ENCODE measurements around the gene TBC1D2B.
"Not testable (repeated sequence)": the region's sequence is repeated elsewhere in the genome, so short reads cannot be mapped to it uniquely, and the experiment has no call there.

TBC1D2B gene

GRCh38 chr15:77998592-77998991 lies 78.9 kb downstream of the TBC1D2B start:
- no peak for DNase-seq

DNA sequence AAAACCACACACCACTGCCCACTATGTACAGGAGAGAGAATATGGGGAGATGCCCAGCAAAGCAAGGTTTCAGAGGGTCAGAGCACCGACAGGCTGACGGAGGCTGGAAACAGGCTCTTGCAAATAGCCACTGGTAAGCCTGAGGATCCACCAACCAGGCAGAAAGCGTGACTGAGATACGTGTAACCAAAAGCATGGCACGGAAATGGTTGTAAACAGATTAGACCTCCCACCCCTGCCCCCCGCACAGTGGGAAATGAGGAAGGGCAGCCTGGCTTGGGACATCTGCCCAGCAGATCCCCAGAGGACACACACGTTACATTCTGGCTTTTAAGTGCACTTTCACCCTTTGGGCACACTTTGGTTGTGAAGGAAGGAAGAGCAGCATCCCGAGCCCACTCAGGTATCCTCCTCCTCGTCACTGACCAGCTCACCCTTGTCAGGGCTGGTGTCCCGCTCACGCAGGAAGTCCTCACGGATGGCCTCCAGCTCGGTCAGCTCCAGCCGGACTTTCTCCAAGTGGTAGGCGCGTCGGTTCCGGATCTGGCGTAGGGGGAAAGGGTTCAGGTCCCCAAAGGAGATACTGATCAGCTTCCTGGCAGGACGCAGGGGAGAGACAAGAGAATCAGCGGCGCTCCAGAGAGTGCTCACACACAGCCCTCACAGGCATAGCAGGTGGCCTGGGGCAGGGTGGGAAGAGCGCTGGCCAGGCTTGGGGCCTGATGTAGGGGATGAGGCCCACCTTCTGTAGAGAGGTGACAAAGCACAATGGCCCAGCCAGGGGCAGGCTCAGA lies 79.6 kb downstream of the TBC1D2B start:
- not testable (repeated sequence) for DNase-seq

DNA sequence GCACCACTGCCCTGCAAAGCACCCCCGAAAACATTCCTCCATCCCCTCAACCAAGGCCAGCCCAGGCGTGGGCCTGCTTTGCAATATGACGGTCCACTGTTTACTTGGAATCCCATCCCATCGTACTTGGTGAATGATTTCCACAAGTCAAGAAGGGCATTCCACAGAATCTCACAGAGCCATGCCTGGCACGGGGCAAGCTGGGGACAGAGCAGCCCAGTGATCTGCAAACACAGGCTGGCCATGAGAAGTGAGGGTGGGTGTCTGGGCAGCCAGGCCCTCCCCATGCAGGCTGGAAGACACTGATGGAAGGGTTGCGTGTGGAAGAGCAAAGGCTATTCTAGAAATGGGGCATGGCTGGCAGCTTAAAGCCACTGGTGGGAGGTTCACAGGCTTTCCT lies 80.3 kb downstream of the TBC1D2B start:
- DNase-seq = not testable (repeated sequence)

GRCh38 chr15:77996713-77997171 lies 80.8 kb downstream of the TBC1D2B start:
- not testable (repeated sequence) for DNase-seq

GRCh38 chr15:77996226-77996625 lies 81.3 kb downstream of the TBC1D2B start:
- not testable (repeated sequence) for DNase-seq

GRCh38 chr15:77995537-77995918 lies 82.0 kb downstream of the TBC1D2B start:
- DNase-seq = not testable (repeated sequence)

- DNase-seq = not testable (repeated sequence)
Observed at GRCh38 chr15:77994893-77995536, 82.5 kb downstream of the TBC1D2B start.

DNA sequence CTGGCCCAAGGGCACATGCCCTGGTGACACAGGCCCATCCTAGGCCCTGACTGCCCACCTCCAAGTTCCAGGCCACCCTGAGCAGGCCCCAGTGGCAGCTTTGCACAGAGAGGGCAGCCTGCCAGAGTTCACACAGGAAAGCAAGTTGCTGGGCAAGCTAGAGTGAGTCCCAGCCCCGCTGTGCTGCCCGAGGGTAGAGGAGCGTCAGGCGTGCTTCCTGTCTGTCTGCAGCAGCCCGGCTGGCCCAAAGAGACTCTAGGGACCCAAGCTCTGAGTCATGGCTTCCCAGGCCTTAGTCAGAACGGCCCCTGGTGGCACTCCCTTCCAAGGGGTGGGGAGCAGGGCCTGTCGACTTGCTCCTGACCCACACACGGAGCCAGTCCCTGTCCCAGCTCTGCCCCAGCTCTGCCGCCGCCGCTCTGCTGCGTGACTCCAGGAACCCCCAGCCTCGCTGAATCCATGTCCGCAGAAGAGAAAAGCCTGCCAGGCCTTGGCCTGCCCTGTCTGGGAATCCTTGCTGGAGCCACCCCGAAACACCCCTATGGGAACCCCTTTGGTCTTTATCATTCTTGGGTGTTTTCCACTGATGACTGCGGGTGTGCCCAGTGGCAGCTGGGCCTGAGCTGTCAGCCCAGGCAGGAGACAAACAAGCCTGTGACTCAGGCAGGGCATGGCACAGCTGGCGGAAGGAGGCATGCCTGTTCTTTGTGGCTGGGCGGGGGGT lies 83.4 kb downstream of the TBC1D2B start:
- not testable (repeated sequence) for DNase-seq

DNA sequence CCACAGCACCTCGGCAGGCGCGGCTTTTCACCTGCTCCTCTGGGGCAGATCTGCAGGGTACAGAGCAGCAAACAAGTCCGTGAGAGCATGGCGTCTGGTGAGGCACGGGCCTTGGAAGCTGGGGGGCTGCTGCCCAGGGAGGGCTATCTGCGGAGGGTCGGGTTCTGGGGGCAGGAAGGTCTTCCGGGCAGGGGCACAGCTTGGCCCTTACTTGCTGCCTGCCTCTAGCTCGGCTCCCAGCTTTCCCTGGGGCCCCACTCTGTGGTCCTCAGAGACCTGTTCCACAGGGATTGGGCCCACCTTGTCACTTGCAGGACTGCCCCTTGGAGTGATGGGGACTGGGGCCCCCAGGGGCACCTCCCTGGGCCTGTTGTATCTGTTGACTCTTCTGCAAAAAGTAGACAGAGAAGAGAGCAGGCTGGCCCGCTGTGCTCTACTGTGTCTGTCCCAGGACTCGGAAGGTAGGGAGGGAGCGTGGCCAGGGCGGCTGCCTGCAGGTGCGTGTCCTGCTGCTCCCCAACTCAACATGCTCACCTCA lies 84.1 kb downstream of the TBC1D2B start:
- DNase-seq = no peak

DNA sequence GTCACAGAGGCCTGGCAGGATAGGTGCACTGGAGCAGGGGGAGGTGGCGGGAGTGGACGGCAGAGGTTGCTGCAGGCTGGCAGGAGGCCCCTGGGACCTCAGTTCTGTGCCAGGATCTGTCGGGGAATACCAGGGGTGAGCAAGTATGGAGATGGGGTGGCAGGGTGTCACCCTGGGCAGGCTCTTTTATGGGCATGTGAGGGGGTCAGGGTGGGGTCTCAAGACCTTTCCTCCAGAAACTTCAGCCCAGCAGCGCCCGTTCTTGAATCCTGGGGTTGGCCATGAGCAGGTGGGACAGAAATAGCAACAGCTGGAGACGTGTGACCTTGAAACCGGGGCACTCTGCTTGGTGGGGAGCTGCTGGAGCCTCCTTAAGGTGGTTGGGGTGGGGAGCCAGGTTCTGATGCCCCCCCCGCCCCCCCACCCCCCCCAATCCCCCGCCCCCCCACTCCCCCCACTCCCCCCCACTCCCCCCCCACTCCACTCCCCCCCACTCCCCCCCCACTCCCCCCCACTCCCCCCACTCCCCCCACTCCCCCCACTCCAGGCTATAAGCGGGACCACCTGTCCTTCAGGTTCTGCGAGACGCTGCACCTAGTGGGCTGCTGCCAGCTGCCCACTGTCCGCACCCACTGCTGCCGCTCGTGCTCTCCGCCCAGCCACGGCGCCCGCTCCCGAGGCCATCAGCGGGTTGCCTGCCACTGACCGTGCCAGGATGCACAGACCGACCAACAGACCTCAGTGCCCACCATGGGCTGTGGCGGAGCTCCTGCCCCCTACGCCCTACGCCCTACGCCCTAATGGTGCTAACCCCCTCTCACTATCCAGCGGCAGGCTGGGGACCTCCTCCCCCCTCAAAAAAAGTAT lies 84.9 kb downstream of the TBC1D2B start:
- no peak for DNase-seq

DNA sequence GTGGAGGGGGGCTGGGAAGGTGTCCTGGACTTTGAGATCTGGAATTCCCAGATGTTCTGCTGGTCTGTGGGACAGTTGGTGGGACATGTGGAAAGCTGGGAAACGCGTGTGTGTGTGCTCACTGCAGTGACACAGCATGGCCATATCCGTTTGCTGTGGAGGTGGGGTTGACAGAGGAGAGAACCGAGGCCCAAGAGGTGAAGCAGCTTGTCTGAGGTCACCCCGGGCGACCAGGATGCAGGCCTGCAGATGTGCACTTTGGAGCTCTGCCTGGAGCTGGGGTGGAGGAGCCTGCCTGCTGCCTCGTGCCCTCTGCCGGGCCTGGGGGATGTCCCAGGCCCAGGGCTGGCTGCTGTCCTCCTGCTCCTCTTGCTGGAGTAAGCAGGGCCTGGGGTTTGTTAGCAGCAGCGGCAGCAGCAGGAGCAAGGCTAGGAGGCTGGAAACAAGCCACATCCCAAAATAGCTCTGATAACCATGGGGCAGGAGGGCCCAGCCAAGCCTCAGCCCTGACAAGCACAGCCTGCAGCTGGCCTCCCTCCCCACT lies 85.8 kb downstream of the TBC1D2B start:
- not testable (repeated sequence) for DNase-seq

- DNase-seq = no peak
Observed at GRCh38 chr15:77991029-77991406, 86.5 kb downstream of the TBC1D2B start.

DNA sequence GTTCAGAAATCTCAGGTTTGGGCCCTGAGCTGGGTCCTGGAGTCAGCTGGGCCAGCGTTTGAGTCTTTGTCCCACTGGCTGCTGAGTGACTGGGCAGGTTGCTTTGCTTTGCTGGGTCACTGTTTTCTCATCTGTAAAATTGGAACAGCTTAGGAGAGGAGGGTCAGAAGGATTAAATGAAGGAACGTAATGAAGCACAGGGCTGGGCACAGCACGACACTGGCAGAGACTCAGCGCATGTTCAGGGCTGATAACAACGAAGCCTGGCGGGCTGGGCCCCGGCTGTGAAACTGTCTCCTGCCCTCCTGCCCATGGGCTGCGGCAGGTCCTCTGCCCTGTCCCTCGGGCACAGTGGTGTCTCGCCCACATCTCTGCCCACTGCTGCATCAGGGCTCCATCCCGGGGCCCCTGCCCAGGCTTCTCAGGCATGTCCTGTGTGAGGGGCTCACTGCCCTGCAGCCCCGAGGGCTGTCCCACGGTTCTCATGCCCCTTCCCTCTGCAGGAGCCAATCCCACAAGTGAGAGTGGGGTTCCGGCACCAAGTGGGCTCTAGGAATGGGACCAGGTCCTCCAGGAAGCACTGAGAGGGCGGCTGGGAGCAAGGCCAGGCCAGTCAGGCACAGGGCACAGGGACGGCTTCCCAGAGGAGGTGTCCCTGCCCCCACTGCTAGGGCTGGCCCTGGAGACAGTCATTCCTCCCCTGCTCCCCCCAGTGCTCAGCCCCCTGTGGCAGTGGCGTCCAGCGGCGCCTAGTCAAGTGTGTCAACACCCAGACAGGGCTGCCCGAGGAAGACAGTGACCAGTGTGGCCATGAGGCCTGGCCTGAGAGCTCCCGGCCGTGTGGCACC lies 88.0 kb downstream of the TBC1D2B start:
- no peak for DNase-seq

DNA sequence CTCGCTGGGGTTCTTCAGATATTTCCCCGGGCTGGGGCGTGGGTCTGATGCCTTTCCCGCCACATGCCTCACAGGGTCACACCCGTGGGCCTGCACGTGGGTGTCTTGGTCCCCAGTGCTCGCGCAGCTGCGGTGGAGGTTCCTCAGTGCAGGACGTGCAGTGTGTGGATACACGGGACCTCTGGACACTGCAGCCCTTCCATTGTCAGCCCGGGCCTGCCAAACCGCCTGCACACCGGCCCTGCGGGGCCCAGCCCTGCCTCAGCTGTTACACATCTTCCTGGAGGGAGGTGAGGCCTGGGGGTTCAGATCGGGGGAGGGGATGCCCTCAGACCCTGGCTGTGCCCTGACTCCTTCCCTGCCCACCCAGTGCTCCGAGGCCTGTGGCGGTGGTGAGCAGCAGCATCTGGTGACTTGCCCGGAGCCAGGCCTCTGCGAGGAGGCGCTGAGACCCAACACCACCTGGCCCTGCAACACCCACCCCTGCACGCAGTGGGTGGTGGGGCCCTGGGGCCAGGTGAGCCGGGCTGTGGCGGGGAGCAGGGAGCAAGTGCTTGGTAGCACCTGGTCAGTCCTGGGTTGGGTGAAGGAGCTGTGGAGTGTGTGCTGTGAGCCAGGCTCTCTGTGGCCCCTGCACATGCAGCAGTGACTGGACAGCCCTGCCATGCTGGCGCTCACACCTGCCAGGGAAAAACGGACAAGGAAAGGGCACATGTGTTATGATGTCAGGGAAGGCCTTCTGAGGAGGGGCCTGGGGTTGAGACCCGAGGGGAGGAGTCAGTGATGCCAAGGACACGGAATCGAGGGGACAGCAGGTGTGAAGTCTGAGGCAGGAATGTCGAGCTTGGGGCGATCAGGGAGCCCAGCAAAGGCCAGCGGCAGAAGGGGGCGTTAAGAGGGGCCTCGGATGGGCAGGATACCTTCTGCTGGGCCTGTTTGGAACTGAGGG lies 88.9 kb downstream of the TBC1D2B start:
- DNase-seq = no peak

DNA sequence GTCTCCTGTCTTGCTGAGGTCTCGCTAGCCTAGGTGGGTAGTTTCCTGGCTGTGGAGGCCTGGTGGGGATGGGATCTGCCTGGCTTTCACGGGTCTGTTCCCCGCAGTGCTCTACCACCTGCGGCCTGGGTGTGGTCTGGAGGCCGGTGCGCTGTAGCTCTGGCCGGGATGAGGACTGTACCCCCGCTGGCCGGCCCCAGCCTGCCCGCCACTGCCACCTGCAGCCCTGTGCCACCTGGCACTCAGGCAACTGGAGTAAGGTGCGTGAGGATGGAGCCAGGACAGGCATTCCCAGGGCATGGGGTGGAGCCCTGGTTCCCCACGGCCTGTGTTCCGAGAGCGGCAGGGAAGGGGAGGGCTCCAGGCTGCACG lies 89.8 kb downstream of the TBC1D2B start:
- not testable (repeated sequence) for DNase-seq

DNA sequence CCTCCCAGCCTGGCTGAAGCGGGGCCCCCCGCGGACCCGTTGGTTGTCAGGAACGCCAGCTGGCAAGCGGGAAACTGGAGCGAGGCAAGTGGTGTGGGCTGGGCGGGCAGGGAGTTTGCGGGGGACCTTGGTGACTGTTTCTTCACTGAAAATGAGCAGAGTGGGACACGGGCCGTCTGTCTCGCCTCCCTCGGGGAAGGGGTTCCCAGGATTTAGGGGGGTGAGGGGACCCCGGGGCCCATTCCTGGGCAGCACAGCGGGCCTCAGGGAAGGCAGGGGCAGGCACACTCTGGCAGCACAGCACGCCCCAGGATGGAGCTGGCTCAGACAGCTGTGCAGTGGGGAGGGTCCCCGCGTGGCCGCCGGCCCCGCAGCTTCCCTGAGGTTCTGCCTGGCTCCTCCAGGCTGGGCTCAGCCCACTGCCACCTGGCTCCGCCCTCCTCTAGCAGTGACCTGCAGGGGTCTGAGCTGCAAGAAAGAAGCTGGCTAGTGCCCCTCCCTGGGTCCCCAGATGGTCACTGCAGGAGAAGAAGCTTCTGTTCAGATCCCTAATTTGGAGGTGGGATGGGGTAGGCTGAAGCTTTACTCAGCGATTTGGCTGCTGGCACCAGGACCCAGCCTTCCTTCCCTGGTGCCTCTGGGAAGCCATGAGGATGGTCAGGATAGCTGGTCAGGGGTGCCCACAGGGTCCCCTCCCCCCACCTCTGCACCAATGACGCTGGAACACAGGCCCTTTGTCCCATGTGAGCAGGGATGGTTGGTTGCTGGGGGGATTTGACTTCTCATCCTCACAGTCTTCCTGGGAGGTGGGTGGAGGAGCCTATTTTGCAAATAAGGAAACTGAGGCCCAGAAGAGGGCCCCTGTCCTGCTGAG lies 90.4 kb downstream of the TBC1D2B start:
- DNase-seq = no peak

GRCh38 chr15:77985931-77986480 lies 91.5 kb downstream of the TBC1D2B start:
- DNase-seq = no peak
